AG10803 (cell line): Measurements from ENCODE around the gene PIGU.
"Not testable (repeated sequence)": the region's sequence is repeated elsewhere in the genome, so short reads cannot be mapped to it uniquely, and the experiment has no call there.

Experiments used
- DNase-seq: peaks from one replicate; pipeline ENCODE4 v3.0.0; 2010; ENCODE audit warnings: low read depth
- H3K4me3 ChIP-seq: 2 replicates; pipeline ENCODE4 v1.5.1; 2011; ENCODE audit warnings: mild to moderate bottlenecking, low read length, control low read depth
- CTCF ChIP-seq: conservative IDR thresholded peaks from 2 replicates; pipeline ENCODE4 v1.5.1; 2011; ENCODE audit warnings: mild to moderate bottlenecking, low read length, control low read depth, inconsistent platforms

PIGU gene

GRCh38 chr20:34514897-34515483 lies 161.9 kb downstream of the PIGU start:
- TF ChIP-seq CTCF = no peak
- H3K4me3 ChIP-seq = peak overlapping the region; percentile 94

DNA sequence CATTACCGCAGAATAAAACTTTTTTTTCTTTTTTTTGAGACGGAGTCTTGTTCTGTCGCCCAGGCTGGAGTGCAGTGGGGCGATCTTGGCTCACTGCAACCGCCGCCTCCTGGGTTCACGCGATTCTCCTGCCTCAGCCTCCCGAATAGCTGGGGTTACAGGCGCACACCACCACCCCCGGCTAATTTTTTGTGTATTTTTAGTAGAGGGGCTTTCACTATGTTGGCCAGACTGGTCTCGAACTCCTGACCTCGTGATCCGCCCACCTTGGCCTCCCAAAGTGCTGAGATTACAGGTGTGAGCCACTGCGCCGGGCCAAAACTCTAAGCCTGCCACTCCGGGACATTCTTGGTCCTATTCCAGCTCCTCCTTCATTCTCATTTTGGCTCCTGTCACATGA lies 162.9 kb downstream of the PIGU start:
- DNase-seq, H3K4me3 ChIP-seq: not testable (repeated sequence)

More at GRCh38 chr20:34514897-34515483, 161.9 kb downstream of the PIGU start:
- no peak for DNase-seq

GRCh38 chr20:34512955-34513419 lies 163.9 kb downstream of the PIGU start:
- no peak for TF ChIP-seq CTCF
- DNase-seq = no peak
- H3K4me3 ChIP-seq = no peak overlapping the region

- DNase-seq = no peak
- H3K4me3 ChIP-seq = no peak overlapping the region
- no peak for TF ChIP-seq CTCF
Measured at GRCh38 chr20:34512266-34512954, 164.5 kb downstream of the PIGU start.

- DNase-seq = no peak
- no peak for TF ChIP-seq CTCF
- H3K4me3 ChIP-seq = no peak overlapping the region
Measured at GRCh38 chr20:34511891-34512265, 165.0 kb downstream of the PIGU start.

GRCh38 chr20:34510575-34510974 lies 166.3 kb downstream of the PIGU start:
- H3K4me3 ChIP-seq = no peak overlapping the region
- TF ChIP-seq CTCF = no peak
- no peak for DNase-seq
